ENCODE measurements around the gene NGF.

NGF gene

GRCh38 chr1:115308969-115309368 lies 29.1 kb downstream of the NGF start:
- no peak for DNase-seq (ENCODE audit: low read depth)

DNA sequence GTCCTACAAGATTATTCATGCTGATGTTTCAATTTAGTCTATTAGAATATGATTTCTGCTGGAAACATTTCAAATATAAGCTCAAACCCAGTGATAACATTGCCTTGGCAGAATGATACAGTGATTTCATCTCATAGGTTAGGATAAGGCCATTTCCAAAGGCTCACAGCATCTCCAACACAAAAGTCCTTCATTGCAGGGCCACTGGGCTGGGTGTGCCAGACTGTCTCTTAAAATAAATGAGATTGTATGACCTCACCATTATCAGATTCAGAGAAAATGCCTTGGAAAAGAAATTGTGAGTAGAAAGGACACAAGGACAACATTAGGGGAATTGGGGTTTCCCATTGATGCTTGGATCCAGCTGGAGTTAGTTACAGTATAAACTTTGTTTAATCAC lies 30.4 kb downstream of the NGF start:
- no peak for DNase-seq (ENCODE audit: low read depth)

GRCh38 chr1:115306146-115306545 lies 31.9 kb downstream of the NGF start:
- DNase-seq (ENCODE audit: low read depth) = no peak

DNA sequence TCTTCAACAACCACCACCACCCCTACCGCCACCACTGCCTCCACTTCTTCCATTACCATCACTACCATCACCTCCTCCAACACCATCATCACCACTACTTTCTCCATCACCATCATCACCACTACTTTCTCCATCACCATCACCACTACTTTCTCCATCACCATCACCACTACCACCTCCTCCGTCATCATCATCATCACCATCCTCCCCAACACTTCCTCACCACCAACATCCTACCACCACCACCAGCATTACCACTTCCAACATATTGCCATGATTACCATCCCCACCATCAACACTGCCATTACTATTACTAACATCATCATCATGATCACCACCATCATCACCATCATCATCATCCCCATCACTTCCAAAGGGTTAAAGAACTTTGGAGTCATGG lies 34.7 kb downstream of the NGF start:
- DNase-seq (ENCODE audit: low read depth) = no peak

GRCh38 chr1:115302390-115302961 lies 35.6 kb downstream of the NGF start:
- DNase-seq (ENCODE audit: low read depth) = no peak

- no peak for DNase-seq (ENCODE audit: low read depth)
Observed at GRCh38 chr1:115301438-115302020, 36.5 kb downstream of the NGF start.

GRCh38 chr1:115300087-115300876 lies 37.8 kb downstream of the NGF start:
- no peak for DNase-seq (ENCODE audit: low read depth)

- no peak for DNase-seq (ENCODE audit: low read depth)
Observed at GRCh38 chr1:115299266-115299665, 38.8 kb downstream of the NGF start.

DNA sequence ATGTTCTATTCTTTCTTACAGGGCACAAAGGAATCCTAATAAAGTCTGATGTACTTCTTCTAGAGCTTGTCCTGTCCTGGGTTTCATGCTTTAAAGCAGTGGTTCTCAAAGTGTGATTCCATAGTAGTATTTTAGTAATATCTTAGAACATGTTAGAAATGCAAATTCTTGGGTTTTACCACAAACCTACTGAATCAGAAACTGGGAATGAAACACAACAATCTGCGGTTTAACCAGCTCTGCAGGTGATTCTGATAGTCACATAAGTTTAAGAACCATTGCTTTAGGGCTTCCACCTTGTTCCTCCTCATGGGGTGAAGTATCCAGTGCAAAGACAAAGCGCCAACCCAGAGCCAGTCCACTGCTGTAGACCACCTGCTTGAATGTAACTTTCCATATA lies 41.1 kb downstream of the NGF start:
- no peak for DNase-seq (ENCODE audit: low read depth)

DNA sequence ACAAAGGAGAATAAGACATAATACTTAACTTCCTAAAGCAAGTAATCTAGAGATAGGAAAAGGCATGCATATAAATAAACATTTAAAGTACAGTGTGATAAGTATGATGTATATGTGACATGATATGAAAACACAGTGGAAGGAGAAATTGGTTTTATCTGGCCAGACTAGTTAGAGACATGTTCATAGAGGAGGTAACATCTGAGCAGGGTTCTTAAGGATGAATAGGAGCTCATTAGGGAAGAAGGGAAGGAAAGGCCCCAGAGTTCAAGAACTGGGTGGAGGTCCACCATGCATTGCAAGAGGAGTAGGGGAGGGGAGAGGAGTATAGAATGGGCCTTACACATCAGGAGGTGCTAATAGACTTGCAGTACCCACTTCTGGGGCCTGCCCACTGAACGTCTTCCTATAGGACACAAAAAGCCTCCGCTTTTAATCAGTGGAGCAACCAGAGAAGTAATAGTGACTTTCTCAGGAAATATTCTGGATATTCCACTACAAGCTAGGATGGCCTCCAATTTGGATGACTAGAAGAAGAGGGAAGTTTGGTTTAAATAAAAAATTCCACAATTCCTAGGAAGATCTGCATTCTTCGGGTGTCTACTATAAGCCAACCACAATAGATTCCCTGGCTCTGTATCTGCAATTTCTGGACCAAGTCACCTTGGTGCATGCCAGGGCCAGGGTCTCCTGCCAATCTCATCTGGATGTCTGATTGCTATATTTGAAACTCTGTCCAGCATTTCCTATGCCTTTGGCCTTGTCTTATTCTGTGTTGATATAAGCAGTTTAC lies 41.9 kb downstream of the NGF start:
- no peak for DNase-seq (ENCODE audit: low read depth)

DNA sequence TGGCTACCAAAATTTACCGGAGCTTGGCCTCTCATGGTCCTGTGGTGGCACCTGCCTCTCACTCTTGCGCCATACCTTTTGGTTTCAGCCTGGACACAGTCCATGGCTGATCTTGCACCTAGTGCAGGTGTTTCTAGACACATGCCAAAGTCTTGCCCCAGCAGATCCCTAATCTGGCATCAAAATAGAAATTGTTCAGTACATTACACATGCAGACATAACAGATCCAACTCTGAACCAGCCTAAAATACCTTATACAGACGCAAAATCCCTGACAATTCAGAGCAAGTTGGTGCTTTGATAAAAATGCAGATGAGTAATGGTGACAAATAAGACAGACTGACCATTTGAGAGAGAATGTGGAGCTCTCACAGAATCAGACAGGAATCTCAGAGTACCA lies 44.1 kb downstream of the NGF start:
- DNase-seq (ENCODE audit: low read depth) = no peak

DNA sequence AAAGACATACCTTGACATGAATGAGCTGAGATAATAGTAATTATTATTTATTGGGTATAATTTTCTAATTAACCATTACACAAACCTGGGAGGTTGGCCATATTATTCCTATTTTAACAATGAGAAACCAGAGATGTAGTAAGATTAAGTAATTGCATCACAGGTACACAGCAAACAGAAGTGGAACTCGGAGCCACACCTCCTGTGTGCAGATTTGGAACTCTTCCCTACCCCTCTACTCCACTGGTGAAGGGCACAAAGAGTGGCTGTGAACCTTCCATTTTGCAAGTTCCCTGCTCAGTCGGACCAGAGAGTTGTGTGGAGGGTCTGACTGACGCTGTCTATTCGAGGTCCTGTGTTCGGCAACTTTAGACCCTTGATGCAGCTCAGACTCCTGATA lies 45.0 kb downstream of the NGF start:
- DNase-seq (ENCODE audit: low read depth) = no peak

DNA sequence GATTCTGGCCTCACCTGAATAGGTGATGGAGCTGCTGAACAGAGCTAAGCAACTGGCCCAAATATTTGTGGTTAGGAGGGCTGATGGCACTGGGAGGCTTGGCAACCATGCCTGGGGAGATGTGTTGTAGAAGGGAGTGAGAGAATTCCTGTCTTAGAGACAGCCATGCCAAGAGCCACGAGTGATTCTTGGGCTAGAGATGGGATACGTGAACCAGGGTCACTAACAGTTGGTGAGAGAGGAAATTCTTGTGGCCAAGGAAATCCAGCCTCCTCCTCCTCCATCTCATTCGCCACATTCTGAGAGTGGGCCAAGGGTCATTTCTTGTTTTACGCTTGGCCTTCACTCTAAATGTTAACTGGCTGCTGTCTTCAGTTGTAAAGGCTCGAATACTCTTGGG lies 46.3 kb downstream of the NGF start:
- no peak for DNase-seq (ENCODE audit: low read depth)

DNA sequence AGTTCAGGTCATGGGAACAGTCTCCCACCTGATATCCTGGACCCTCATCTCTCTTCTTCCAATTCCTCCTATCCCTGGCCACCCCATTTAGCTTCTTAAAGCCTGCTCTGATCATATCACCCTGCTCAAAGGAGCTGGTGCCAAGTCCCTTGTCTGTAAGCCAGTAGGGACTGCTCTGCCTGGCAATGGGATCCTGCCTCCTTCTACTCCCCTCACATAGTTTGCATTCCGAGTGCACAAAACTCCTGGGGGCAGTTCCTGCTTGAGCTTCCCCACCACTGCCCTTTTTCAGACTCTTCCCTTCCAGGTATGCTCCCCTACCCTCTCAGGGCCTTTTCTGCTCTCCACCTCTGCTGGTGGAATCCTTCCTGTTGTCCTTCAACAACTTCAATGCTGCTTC lies 48.1 kb downstream of the NGF start:
- no peak for DNase-seq (ENCODE audit: low read depth)

DNA sequence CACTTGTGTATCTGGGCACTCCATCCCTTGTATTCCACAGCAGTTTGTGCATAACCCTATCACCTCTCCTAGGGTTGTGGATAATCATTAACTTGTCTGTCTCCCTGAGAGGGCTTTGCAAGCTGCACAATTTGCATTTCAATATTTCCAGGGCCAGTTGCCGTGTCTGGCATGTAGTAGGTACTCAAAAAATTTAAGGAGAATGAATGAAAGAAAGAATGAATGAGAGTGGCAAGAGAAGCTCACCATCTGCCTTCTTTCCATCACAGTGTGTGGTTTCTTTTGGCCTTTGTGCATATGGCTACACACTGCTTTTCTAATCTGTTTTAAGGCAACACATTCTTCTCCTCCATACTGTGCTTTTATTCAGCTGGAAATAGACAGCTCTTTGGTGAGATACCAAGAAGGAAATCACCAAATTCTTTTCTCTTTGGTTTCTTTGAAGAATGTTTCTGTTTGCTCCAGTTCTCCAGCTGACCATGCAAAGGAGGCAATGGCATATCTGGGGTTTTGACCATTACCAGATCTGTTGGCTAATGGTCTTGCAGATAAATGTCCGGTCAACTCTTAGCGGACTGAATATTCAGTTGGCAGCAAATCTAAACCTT lies 49.4 kb downstream of the NGF start:
- no peak for DNase-seq (ENCODE audit: low read depth)

GRCh38 chr1:115286431-115287205 lies 51.4 kb downstream of the NGF start:
- no peak for DNase-seq (ENCODE audit: low read depth)

DNA sequence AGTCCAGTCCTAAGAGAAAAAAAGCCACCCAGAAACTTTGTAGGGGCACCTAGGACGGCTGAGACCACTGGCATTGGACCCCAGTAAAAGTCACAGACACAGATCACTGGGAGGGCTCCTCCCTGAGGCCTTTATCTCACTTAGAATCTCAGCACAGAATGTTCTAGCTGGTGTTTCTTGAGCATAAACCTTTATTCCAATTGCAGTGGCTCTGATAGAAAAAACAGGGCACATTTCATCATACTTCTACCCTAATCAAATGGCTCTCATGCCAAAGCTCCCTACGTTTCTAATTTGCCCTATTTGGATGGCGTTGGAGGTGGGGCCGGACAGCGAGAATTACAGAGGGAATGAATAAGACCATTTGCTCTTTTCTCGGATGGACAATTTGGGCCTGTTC lies 53.8 kb downstream of the NGF start:
- DNase-seq (ENCODE audit: low read depth) = no peak

GRCh38 chr1:115283681-115284146 lies 54.3 kb downstream of the NGF start:
- no peak for DNase-seq (ENCODE audit: low read depth)

- no peak for DNase-seq (ENCODE audit: low read depth)
Observed at GRCh38 chr1:115283249-115283648, 54.8 kb downstream of the NGF start.

- DNase-seq (ENCODE audit: low read depth) = no peak
Observed at GRCh38 chr1:115282807-115283208, 55.2 kb downstream of the NGF start.

DNA sequence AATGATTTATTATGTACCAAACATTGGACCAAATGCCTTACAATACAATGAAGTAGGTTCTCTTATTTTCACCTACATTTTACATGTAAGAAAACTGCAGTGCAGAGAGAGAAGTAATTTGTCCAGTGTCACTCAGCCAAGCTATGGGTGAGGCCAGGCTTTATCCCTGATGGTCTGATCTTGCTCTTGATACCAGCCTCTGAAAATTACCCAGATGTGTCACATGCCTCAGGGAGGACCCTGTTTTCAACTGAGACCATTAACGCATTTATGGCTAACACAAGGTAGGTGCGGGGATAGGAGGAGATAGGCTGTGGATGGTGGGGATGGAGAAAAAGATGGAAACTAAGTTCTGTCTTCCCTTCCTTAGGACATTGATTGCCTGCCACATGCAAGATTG lies 56.9 kb downstream of the NGF start:
- no peak for DNase-seq (ENCODE audit: low read depth)

GRCh38 chr1:115280064-115280463 lies 58.0 kb downstream of the NGF start:
- DNase-seq (ENCODE audit: low read depth) = no peak
